ENCODE data around the gene IFNA16.
"Not testable (repeated sequence)": the region's sequence is repeated elsewhere in the genome, so short reads cannot be mapped to it uniquely, and the experiment has no call there.

IFNA16 gene

DNA sequence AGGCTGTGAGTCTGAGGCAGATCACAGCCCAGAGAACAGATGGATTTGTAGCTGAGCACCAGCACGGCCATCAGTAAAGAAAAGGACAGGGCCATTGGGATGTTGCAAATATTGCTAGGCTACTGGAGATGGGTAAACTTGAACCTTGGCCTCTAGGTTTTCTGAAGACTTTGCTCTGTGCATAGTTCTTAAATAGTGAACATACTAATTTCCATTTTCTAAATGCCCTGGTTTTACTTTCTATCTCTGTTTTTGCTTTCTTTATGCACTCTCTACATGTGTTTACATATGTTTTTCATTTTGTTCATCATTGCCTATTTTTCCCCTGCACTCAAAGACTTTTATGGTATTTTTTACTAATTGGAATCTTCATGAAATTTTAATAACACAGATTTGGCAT lies at the start of gene IFNA16:
TSS of gene IFNA16 (minus strand) at position 101 of the 400 bp plus-strand sequence. CDS start at position 95, 6 bp downstream.
- DNase-seq: not testable (repeated sequence)

DNA sequence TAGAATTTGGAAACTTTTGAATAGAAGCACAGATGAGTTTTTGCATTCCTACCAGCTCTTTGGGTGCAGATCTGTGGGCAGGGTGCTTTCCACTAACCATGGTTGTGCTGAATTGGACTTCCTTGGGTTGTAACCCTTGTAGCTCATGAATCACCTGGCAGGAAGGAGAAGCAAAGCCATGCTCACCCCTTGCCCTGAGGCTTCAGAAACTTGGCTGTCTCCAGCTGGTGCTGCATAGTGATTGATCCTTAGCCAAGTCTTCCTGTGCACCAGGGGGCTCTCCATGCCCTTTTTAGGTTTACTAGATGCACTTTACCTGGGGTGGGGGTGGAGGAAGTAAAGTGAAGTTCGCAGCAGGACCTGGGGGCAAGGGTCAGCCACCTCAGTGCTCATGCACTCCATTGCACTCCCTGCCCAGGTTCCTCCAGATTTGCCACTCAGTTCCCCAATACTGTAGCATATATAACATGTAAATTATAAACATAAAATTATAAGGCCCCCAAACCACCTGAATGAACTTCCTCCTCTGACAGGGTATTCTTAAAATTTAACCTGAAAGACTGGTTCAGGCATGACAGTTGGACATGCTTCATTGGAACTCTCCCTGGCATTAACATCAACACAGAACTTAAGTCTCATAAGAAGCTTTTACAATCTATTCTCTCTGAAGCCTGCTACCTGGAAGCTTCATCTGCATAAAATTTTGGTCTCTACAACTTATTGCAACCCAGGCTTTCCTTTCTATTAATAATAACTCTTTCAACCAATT lies 48.5 kb upstream of the IFNA16 start:
- TF ChIP-seq POLR2A (IDR thresholded peaks at IDR 0.05; ENCODE audit: low read length) (no peak), GATA1 (IDR thresholded peaks at IDR 0.05; ENCODE audit: low read depth, low read length) (no peak)
- no peak for DNase-seq

DNA sequence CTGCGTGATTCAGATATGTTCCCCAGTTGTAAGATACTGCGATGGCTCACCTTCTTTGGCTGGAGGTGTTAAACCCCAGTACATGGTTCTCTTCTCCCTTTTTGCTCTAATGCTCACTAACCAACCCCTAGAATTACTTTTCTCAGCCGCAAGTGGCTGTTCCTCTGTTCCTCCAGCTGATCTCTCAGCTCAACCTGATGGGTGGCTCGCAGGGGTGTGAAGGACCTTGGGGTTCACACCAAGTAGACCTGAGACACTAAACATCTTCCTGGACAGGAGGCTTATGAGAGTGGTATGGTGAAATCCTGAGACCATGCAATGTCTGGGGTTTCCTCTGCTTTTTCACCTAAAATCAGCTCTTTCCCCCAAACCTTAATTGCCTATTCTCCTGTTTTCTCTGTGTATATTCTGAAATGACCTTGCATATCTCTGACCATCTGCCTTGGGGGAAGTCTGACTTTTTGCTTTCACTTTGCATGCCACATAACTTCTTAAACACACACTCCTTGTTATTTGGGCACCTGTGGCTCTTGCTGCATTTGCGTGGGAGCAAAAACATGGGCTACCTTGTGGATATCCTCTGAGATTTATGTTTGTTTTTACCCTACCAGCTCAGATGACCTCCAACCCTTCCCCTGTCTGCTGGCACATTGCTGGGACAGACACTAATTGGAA lies 38.6 kb upstream of the IFNA16 start:
- DNase-seq: no peak
- TF ChIP-seq GATA1 (IDR thresholded peaks at IDR 0.05; ENCODE audit: low read depth, low read length) (no peak), POLR2A (IDR thresholded peaks at IDR 0.05; ENCODE audit: low read length) (no peak)

DNA sequence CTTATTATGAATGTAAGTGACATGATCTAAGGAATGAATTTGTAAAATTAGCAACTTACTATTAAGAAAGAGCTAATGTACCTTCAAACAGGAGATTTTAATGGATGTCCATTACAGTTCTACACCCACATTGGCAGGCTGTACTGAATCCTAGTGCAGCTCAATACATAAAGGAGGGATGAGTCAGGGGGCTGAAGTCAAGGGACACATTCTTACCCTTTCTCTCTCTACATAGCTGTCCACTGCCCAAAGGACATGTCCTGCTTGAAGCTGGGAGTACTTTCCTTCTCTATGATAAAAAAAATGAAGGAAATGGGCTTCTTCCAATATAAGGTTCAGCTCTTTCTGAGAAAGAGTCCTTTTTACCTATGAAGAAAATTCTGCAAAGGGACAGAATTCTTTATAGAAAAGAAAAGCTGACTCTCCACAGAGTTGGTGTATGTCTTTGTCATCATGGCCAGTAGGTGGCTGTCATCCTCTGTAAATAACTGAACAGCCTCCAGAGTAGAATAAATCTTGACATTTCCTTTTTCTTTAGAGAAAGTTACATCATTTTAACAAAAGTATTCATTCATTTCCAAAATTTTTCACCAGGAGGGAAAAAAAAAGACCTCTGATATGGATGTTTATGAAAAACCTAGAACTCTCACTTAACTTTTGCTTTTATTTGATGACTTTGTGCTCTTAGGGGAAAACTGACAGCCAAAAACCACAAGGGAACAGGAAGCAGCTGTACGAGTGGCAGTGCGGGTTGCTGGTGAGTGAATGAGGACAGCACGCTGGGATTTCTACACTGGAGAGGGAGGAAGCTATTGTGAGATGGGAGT lies 35.8 kb upstream of the IFNA16 start:
- TF ChIP-seq GATA1 (IDR thresholded peaks at IDR 0.05; ENCODE audit: low read depth, low read length) (no peak), POLR2A (IDR thresholded peaks at IDR 0.05; ENCODE audit: low read length) (no peak)
- peak; percentile 2 to 28 for DNase-seq

- TF ChIP-seq POLR2A (IDR thresholded peaks at IDR 0.05; ENCODE audit: low read length) (no peak), GATA1 (IDR thresholded peaks at IDR 0.05; ENCODE audit: low read depth, low read length) (no peak)
- no peak for DNase-seq
These were observed 34.5 kb upstream of the IFNA16 start for GRCh38 chr9:21251638-21252037.

DNA sequence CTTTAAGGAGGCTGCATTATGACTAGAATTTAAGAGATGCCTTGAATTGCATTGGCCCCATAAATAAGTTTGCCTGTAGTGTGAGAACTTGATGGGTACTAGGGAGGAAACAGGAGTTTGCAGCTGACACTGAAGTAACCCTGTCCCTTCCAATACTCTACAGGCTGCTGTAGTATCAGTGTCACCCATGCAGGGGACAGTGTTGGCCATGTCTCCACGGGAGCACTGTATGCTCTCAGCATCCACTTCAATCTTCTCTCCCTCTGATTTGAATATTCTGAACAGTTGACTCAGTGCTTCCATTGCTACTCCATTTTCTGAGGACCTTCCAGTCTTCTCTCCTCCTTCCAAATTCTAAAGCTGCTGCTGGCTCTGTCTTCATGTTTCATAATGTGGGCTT lies 34.1 kb upstream of the IFNA16 start:
- DNase-seq: no peak
- TF ChIP-seq GATA1 (IDR thresholded peaks at IDR 0.05; ENCODE audit: low read depth, low read length) (no peak), POLR2A (IDR thresholded peaks at IDR 0.05; ENCODE audit: low read length) (no peak)

GRCh38 chr9:21244836-21245235 lies 27.7 kb upstream of the IFNA16 start:
- no peak for DNase-seq
- TF ChIP-seq POLR2A (IDR thresholded peaks at IDR 0.05; ENCODE audit: low read length) (no peak), GATA1 (IDR thresholded peaks at IDR 0.05; ENCODE audit: low read depth, low read length) (no peak)

GRCh38 chr9:21239911-21240310 lies 22.8 kb upstream of the IFNA16 start, which contains the start of gene IFNA14:
Gene IFNA14 (minus strand): TSS chr9:21240005. CDS start chr9:21239935, 70 bp downstream.
- DNase-seq: no peak

DNA sequence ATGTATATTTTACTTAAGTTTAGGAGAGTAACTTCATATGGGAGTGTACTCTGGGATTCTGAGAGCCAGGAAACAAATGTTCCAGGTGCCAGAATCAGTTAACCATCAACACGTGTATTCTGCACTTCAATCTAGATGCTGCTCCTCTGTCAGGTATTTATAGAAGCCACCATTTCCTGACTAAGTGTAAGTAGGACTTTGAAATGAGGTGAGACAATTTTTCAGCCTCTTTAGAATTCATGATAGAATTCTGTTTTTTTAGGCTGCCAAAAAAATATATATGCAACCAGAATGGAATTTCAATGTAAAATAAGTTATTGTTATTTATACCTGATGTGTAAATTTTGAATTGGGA lies 19.2 kb upstream of the IFNA16 start:
- not testable (repeated sequence) for DNase-seq

More at GRCh38 chr9:21239911-21240310, 22.8 kb upstream of the IFNA16 start, which contains the start of gene IFNA14:
- TF ChIP-seq POLR2A (IDR thresholded peaks at IDR 0.05; ENCODE audit: low read length) (no peak), GATA1 (IDR thresholded peaks at IDR 0.05; ENCODE audit: low read depth, low read length) (no peak)

GRCh38 chr9:21235468-21236359 lies 18.6 kb upstream of the IFNA16 start:
- peak; percentile 2 to 32 for DNase-seq

GRCh38 chr9:21234153-21234687 lies 17.1 kb upstream of the IFNA16 start:
- TF ChIP-seq POLR2A (IDR thresholded peaks at IDR 0.05; ENCODE audit: low read length): no peak

GRCh38 chr9:21233258-21233657 lies 16.1 kb upstream of the IFNA16 start:
- DNase-seq: no peak
- no peak for TF ChIP-seq GATA1 (IDR thresholded peaks at IDR 0.05; ENCODE audit: low read depth, low read length)
- no peak for TF ChIP-seq POLR2A (IDR thresholded peaks at IDR 0.05; ENCODE audit: low read length)

More at GRCh38 chr9:21234153-21234687, 17.1 kb upstream of the IFNA16 start:
- no peak for DNase-seq

DNA sequence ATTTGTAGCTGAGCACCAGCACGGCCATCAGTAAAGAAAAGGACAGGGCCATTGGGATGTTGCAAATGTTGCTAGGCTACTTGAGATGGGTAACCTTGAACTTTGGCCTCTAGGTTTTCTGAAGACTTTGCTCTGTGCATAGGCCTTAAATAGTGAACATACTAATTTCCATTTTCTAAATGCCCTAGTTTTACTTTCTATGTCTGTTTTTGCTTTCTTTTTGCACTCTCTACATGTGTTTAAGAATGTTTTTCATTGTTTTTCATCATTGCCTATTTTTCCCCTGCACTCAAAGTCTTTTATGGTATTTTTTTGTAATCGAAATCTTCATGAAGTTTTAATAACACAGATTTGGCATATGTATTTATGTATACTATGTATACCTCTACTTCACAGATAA lies 11.0 kb upstream of the IFNA16 start, which contains the start of gene IFNA17:
TSS of gene IFNA17 (minus strand) at position 101 of the 400 bp plus-strand sequence. CDS start at position 52, 49 bp downstream.
- no peak for TF ChIP-seq GATA1 (IDR thresholded peaks at IDR 0.05; ENCODE audit: low read depth, low read length)
- no peak for DNase-seq

GRCh38 chr9:21213411-21214326 lies 3.4 kb downstream of the IFNA16 start:
- peak in 1 of 2 experiments; percentile 11 for DNase-seq

DNA sequence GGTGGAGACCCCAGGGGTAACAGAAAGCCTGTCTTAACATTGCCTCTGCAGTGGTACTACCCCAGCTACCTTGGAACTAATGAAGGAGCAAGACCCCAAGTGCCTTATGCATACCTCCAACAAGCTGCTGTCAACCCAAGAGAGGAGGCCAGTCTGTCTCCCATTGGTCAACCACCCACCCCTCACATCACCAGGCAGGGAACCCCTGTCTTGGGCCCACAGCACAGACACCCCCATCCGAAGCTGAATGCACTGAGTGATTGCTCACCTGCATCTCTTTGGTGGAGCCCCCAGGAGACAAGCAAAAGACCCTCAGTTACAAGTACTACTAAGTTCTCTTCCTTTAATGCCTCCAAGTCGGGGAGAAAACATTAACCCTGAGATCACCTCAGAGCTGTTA lies 5.0 kb downstream of the IFNA16 start:
- DNase-seq: not testable (repeated sequence)

GRCh38 chr9:21210782-21211181 lies 6.3 kb downstream of the IFNA16 start:
- not testable (repeated sequence) for DNase-seq

All from erythroblast (primary cell).